HG03025 (cell line): ENCODE measurements around the gene AIFM2.

Experiments used
- ATAC-seq: cut with Tn5 transposase; IDR thresholded peaks from one replicate; pipeline ENCODE4 v1.9.1; 2021; ENCODE audit warnings: mild to moderate bottlenecking, moderate library complexity; ENCODE audit not compliant: unreplicated experiment, low FRiP score

AIFM2 gene

DNA sequence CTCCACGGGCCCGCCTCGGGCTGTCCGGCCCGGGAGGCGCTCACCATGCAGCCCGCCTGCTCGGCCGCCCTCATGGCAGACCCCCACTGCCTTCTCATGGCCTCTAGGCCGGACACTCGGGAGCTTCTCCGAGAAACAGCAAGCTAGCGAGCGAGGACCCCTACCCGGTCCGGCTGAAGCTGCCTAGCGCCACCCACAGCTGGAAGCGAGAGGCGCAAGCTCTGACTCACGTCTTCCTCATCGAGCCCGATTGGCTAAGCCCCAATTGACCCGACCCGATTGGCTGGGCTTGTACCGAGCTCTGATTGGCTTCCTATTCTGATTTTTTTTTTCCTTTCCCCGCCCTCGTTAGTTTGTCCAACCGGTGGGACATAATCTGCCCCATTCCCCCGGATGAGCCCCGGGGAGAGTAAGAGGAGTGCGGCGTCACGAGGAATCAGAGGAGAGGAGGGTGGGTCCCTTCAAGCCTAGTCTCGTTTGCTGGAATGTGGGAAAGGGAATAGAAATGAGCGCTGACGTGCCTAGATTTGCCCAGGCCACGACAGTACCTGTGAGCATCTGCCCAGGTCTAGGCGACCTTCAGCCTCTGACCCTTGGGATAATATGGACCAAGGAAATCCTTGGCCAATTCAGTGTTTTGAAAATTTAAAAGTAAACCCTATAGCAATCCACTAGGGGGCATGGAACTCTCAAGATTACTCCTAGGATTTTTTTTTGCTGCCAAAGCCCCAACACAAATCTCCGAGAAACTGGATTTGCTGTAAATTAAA, 14.0 kb upstream of the AIFM2 start, which contains the start of gene TYSND1:
Gene TYSND1 (minus strand): TSS at position 212 of the 770 bp plus-strand sequence. CDS start 114 bp downstream, at position 98.
- ATAC-seq, result peak; percentile 89

GRCh38 chr10:70145666-70146488, 13.3 kb upstream of the AIFM2 start:
- ATAC-seq, result peak; percentile 53

- peak; percentile 7 for ATAC-seq
These were observed 12.6 kb upstream of the AIFM2 start for GRCh38 chr10:70145166-70145665.

DNA sequence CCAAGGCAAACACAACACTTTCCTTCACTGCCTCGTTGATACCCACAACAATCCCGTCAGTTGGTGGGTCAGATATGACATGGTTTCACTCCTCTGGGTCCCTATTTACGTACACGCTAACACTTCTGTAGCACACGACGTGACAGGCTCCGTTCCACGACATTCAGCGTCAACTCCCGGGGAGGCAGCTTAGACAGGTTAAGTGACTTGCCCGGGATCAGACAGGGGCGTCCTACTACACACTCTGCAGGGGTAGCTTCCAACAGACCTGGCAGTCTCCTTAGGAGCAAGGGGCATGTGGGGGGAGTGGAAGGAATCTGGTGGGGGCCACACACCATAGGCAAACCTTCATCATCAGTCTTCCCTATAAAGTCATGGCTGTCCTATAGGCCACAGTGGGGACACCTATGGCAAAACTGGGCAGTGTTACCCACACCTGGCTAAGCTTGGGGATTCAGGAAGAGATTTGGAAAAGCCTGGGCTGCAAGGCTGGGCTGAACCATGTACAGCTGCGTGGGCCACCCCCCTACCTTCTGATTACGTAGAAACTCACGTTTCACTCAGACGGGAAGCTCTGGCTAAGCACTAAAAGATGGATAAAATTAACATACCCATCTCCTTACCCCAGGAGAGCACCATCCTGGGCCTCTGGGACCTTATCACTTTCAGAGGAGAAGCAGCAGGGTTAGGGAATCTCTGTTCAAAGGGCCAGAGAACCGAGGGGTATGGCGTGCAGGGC, 11.9 kb upstream of the AIFM2 start:
- no peak for ATAC-seq

DNA sequence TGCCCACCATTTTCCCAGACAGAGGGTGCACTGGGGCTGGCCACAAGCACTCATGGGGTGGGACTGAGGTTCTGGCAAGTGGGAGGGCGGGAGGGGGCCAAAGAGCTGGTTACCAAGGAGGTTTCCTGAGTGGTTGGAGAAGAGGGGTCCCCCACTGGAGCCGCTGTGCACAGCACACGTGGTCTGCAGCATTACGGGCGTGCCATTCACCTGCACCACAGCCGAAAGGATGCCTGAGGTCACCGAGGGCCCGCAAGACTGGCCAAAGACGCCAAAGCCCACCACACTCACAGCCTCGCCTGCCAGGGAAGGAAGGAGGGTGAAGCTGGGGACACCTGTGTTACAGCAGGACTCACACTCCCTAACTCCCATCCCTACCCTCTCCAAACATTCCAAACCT, 9.9 kb upstream of the AIFM2 start:
- no peak for ATAC-seq

GRCh38 chr10:70140297-70140696, 7.7 kb upstream of the AIFM2 start:
- ATAC-seq, result no peak

DNA sequence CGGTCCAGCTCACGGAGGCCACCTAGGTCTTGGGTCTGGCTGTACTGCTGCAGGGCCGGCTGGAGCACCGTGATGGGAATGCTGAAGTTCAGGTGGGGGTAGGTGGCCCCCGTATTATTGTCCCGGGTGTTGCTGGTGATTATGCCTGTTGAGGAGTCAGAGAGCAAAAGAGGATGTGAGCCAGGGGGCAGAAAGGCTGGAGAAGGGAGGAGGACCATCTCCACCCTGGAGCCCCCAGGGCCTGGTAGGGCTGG, 7.3 kb upstream of the AIFM2 start:
- no peak for ATAC-seq

GRCh38 chr10:70139151-70139996, 6.7 kb upstream of the AIFM2 start:
- no peak for ATAC-seq

- no peak for ATAC-seq
These were observed 5.6 kb upstream of the AIFM2 start for GRCh38 chr10:70137927-70138883.

DNA sequence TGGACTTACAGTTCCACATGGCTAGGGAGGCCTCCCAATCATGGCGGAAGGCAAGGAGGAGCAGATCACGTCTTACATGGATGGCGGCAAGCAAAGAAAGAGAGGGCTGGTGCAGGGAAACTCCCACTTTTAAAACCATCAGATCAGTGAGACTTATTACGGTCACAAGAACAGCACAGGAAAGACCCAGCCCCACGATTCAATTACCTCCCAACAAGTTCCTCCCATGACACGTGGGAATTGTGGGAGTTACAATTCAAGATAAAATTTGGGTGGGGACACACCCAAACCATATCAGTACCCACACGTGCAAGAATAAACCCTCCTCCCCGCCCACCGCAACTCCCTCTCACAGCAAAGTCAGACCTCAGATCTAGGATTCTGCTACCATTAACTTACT, 4.5 kb upstream of the AIFM2 start:
- no peak for ATAC-seq

- ATAC-seq, result no peak
These were observed 3.1 kb upstream of the AIFM2 start for GRCh38 chr10:70135684-70136083.

- no peak for ATAC-seq
These were observed 2.4 kb upstream of the AIFM2 start for GRCh38 chr10:70135046-70135445.

DNA sequence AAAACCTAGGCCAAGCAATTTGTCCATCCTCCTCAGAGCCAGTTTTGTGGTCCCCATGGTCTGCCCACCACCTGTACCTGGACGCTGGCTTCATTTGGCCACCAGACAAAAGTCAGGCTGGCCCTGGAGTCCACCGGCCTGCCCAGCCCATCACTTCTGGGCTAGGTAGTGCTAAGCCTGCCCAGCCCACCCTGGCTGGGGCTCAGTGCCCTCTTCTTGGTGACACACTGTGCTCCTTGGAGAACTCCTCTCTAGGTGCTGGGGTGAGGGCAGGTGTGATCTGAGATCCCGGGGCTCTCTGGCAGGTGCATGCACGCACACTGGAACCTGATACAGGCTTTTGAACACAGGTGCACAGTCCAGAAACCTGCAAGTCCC, 1.1 kb downstream of the AIFM2 start:
- no peak for ATAC-seq

- no peak for ATAC-seq
These were observed 1.6 kb downstream of the AIFM2 start for GRCh38 chr10:70130878-70131559.

DNA sequence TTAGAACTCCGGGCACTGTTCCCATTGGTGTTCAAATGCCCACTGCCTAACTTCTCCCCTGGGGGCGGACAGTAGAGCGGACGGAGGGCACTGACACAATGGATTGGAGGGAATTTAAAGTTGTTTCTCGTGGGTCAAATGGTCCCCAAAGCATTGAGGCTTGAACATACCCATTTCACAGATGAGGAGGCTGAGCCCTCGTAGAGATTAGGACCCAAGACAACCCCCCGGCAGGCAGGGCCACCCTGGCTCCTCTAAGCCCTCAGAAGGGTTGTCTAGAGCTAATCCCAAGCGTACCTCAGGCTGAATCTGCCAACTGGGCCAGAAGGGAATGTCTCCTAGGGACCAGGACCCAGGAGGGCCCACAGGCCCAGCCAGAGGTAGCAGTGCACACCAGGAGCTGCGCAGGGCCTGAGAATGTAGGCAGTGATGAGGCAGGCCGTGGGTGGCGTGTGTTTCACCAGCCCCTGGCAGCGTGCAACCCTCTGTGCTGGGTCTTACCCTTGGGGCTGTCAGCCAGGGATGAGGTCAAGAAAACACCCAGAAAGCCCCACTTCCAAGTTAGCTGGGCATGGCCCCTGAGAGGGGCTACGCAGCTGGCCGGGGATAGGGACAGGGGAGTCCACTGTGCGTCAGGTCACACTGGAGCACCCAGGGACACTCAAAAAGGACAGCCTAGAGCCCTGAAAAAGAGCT, 5.8 kb downstream of the AIFM2 start:
- no peak for ATAC-seq

GRCh38 chr10:70125918-70126552, 6.6 kb downstream of the AIFM2 start:
- ATAC-seq, result no peak

- ATAC-seq, result no peak
These were observed 7.7 kb downstream of the AIFM2 start for GRCh38 chr10:70124918-70125317.

DNA sequence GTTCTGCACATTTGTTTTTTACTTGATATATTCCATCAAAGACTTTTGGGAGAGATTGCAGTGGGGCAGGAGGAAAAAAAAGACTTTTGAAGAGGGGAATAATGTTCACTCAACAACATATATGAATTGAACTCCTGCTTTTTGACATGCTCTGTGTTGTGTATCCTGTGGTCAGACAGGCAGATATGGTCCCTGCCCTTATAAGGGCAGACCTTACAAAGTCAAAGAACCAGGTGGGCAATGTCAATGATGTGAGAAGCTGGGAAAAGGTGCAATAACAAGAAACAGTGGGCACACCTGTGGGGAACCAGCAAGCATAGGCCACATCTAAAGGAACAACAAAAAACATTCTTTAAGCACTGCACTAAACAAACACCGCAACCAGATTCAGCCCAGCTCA, 8.2 kb downstream of the AIFM2 start:
- no peak for ATAC-seq
